Measurements from ENCODE around the gene ARPIN.
"Not testable (repeated sequence)": the region's sequence is repeated elsewhere in the genome, so short reads cannot be mapped to it uniquely, and the experiment has no call there.

The ARPIN gene

GRCh38 chr15:89912674-89913396, at the start of gene ARPIN:
TSS of gene ARPIN (minus strand) at chr15:89912952. CDS start at chr15:89912835, 117 bp downstream.
- no peak for DNase-seq

- DNase-seq, result no peak
These were observed 45.5 kb upstream of the ARPIN start for GRCh38 chr15:89958107-89958805.

- DNase-seq, result not testable (repeated sequence)
These were observed 42.8 kb upstream of the ARPIN start for GRCh38 chr15:89955449-89955998.

- DNase-seq, result no peak
These were observed 41.8 kb upstream of the ARPIN start for GRCh38 chr15:89954541-89954940.

- DNase-seq, result no peak
These were observed 36.0 kb upstream of the ARPIN start for GRCh38 chr15:89948796-89949195.

- no peak for DNase-seq
These were observed 34.6 kb upstream of the ARPIN start for GRCh38 chr15:89947385-89947784.

- no peak for DNase-seq
These were observed 34.0 kb upstream of the ARPIN start for GRCh38 chr15:89946681-89947299.

- not testable (repeated sequence) for DNase-seq
These were observed 31.0 kb upstream of the ARPIN start for GRCh38 chr15:89943721-89944120.

- DNase-seq, result no peak
These were observed 27.2 kb upstream of the ARPIN start for GRCh38 chr15:89939910-89940309.

GRCh38 chr15:89939377-89939776, 26.6 kb upstream of the ARPIN start:
- DNase-seq, result not testable (repeated sequence)

- no peak for DNase-seq
These were observed 24.9 kb upstream of the ARPIN start for GRCh38 chr15:89937365-89938350.

- no peak for DNase-seq
These were observed 24.1 kb upstream of the ARPIN start for GRCh38 chr15:89936786-89937265.

GRCh38 chr15:89936051-89936785, 23.5 kb upstream of the ARPIN start:
- DNase-seq, result peak; percentile 2 to 43

GRCh38 chr15:89932880-89933279, 20.1 kb upstream of the ARPIN start:
- no peak for DNase-seq

- DNase-seq, result no peak
These were observed 15.7 kb upstream of the ARPIN start for GRCh38 chr15:89928421-89928820.

- DNase-seq, result no peak
These were observed 13.4 kb upstream of the ARPIN start for GRCh38 chr15:89926158-89926557.

GRCh38 chr15:89917442-89918101, 4.8 kb upstream of the ARPIN start:
- DNase-seq, result no peak

- DNase-seq, result no peak
These were observed 3.9 kb upstream of the ARPIN start for GRCh38 chr15:89916660-89917059.

GRCh38 chr15:89912145-89912673, 543 bp downstream of the ARPIN start:
- no peak for DNase-seq

GRCh38 chr15:89910891-89911626, 1.7 kb downstream of the ARPIN start:
- DNase-seq, result no peak
